HG02870 (cell line): ENCODE measurements around the gene ATG101.
"Not testable (repeated sequence)": the region's sequence is repeated elsewhere in the genome, so short reads cannot be mapped to it uniquely, and the experiment has no call there.

ENCODE experiments used
- ATAC-seq: cut with Tn5 transposase; IDR thresholded peaks from one replicate; pipeline ENCODE4 v1.9.1; 2021; ENCODE audit warnings: mild to moderate bottlenecking, moderate library complexity; ENCODE audit not compliant: unreplicated experiment

The ATG101 gene

DNA sequence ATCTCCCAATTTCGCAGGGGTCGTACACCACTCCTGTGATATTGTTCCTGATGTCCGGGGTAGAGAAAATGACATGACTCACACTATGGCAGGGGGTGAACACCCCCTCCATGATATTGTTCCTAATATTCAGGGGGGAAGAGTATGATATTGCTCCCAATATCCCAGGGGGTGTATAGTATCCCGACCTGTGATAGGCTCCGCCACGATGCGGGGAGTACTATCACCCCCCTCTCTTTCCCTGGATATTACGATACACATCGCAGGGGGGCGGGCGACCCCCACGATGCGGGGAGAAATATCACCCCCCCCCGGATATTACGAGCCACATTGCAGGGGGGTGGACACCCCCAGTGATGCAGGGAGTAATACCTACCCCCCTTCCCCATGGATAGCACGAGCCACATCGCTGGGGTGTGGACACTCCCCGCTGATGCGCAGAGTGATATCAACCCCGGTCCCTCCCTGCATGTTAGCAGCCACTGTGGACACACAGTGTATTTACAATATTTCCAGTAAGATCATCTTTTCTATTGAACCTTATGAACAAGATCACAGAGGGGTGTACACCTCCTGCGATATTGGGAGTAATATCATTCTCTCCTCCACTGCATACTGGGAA is 27.4 kb downstream of the ATG101 start:
- ATAC-seq: no peak

DNA sequence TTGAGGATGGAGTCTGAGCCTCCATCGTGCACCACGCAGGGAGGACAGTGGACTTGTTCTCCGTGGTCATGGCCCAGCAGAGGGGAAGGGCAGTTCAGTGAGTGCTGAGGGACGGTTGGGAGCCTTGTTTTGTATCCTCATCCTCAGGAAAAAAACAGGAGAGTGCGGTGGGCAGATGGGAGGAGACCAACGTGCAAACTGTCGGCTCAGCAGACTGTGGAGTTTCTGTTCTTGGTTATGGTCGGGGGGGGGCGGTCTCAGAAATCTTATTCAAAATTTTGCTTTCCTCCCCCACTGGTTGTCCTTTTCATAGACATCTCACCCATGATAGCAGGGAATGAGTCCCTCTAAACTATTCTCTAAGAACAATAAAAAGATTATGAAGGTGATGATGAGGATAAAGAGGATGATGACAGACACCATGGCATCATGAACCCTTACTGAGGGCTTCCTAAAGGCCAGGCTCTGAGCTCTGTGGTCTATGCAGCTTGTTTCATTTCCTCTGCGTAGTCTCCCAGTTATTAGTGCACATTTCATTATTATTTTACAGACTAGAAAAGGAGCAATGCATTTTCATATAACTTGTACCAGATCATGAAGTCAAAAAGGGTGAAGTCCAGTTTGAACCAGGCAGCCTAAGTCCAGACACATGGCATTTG is 34.8 kb downstream of the ATG101 start:
- ATAC-seq: not testable (repeated sequence)

DNA sequence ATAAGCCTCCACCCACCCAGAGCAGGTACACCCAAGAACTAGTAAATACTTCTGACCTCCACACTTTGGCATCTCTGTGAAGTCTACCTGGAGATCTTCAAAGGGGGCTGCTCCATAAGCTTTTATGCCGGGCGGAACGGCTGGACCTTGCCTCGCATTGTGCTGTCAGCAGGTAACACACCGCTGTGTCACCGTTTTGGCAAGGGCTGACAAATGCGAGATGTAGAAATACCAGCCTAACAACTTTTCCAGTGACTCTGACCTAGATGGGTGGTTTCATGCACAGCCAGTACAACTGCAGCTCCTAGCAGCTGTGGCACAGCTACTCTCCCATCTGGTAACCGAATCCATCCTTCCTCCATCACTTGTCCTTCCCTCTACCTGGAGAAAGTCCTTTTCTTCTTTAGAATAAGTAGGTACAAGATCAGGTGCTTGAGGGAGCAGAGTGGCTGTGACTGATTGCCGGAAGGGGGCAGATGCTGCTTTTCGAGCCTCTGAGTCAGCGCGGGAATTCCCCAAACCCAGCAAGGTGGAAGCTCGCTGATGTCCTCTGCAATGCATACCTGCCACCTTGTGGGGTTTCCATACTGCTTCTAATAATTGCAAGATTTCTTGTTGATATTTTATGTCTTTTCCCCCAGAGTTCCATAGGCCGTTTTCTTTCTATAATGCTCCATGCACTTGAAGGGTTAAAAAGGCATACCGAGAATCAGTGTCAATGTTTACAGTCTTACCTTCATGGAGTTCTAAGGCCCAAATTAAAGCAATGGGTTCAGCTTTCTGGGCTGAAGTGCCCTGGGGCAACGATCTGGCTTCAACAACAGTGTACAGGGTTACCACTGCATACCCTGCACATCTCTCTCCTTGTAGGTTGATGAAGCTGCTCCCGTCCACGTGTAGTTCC is 46.7 kb downstream of the ATG101 start:
- not testable (repeated sequence) for ATAC-seq

DNA sequence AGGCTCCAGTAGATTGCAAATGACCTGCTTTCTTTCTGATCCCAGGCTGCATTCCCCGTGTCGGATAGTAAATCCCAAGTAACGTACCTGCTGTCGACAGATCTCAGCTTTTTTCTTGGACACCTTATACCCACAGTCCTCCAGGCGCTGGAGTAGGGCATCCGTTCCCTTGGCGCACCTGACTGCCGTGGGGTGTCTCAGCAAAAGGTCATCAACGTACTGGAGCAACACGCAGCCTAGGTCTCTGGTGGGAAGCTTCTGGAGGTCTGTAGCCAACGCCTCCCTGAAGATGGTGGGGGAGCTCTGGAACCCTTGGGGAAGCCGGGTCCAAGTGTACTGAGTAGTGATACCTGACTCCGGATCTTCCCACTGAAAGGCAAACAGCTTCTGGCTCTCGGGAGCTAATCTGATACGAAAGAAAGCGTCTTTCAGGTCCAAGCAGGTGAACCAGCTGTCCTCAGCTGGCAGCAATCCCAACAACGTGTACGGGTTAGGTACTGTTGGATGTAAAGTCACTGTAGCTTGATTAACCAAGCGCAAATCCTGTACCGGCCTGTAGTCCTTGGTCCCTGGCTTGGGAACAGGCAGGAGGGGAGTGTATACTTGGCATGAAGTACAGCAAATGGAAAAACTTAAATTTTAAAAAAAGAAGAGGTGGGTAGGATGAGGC is 48.2 kb downstream of the ATG101 start:
- ATAC-seq: peak; percentile 10

DNA sequence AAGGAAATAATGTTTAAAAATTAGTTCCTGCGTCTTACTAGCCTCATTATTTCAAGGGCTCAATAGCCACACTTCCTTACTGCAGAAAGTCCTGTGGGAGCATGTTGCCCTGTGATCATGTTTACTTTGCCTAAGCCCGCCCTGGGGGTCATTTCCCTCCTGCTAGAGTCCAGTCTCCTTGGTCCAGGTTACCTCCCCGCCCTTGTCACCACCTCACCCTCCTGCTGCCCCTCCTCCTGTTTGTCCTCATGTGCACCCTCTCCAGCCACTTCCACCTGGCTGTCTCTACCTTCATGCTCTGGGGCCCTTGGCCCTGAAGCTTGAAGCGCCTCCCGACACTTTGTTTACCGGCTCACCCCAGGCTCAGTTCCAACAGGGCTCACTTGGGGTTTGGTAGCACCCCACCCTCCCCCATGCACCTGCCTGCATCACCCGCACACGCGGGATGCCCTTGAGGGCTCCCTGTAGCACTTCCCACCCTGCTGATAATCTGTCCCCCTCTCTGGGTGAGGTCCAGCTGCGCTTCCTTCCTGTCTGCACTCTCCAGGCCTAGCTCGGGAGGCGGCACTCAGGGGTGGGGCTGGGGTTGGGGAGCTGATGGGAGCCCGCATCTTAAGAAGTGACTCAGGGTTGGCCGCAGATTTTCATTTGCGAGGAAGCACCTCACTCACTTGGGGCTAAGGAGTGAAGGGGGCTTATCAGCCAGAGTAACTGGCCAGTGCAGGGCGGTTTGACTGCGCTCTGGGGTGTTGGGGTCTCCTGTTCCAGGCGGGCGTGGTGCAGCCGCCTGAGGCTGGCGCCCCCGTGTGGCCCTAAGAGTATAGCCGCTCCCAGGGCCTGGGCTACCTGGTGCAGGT is 49.8 kb downstream of the ATG101 start:
- ATAC-seq: no peak

DNA sequence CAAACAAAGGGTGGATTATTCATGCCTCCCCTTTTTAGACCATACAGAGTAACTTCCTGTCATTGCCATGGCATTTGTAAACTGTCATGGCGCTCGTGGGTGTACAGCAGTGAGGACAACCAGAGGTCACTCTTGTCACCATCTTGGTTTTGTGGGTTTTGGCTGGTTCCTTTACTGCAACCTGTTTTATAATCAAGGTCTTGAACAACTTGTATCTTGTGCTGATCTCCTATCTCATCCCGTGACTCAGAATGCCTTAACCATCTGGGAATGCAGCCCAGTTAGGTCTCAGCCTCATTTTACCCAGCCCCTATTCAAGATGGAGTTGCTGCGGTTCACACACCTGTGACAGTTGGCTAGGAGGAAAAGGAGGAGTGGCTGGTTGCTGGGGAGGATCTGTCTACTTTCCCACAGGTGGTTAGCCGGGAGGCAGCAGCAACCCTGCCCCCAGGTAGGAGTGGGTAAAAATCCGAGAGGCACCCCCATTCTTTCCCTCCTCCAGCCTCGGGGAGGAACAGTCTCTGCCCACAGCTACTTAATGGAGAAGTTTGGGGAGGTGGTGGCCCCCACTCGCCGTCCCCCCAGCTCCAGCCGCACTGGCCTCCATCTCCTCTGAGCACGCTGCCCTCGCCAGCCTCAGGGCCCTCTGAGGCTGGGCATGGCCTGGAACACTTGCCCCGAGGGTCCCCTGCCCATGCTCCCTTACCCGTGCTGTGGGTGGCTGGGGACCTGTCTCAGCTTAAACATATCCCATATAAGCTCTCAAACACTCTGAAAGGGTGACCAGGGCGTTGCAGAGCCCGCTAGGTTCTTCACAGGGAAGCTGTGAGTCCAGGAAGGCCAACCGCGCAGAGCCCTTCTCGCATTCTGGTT is 51.4 kb downstream of the ATG101 start:
- no peak for ATAC-seq

DNA sequence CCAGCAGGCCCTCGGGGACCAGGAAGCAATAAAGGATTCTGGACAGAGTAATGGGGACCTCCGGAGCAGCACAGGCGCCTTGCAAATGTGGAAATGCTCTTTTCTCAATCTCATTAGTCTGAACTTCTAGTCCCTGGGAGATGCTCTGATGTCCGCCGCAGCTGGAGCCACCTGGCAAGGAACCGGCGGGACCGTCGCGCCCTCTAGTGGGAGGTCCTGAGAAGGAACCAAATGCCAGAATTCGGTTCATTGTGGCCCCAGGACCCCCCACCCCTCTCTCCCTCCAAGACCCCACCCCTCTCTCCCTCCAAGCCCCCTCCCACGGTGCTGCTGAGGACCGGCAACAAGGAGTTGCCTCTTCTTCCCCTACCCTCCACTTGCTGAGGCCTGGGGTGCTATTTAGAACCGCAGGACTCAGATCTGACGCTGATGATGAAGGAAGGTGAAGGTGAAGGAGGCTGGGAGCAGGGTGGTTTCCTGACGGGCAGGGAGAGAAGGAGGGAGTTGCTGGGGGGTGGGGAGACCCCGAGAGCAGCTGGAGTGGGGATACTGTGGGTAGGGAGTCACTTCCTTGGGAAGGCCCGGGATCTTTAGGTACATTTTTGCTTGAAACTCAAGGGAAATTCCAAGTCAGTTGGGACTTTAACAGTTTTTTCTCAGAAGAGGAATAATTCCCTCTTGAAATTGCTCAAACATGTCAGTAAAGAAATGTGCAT is 52.2 kb downstream of the ATG101 start:
- no peak for ATAC-seq

DNA sequence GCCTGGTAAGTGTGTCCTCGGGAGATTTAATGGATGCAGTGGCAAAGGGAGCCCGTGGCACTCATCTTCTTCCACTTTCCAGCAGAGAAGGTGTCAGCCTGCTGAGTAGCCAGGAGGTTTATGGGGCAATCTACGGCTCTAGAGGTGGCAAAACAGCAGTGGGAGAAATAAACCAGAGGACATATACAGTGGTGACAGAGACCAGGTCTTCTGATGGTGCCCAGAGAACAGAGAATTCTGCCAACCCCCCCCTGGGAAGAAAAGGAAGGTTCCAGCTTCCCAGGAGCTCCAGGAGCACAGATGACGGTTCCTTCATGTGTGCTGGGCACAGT is 52.7 kb downstream of the ATG101 start:
- no peak for ATAC-seq

DNA sequence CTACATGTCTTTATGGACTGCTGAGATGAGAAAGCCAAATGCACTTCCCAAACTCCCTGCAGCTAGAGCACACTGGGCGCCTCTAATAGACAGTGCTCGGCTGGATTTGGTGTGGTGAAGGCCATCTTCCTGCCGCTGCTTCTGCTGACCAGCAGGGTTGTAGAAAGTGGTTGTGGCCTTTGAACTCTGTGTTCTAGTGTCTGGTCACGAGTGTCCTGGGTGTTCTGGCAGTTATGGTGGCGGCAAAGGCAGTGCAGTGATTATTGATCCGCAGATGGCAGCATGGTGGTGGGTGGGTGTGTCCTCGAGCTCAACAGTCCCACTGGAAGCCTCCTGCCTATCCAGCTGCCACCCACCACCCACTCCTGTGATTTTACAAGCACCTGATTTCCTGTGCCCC is 53.1 kb downstream of the ATG101 start:
- no peak for ATAC-seq

DNA sequence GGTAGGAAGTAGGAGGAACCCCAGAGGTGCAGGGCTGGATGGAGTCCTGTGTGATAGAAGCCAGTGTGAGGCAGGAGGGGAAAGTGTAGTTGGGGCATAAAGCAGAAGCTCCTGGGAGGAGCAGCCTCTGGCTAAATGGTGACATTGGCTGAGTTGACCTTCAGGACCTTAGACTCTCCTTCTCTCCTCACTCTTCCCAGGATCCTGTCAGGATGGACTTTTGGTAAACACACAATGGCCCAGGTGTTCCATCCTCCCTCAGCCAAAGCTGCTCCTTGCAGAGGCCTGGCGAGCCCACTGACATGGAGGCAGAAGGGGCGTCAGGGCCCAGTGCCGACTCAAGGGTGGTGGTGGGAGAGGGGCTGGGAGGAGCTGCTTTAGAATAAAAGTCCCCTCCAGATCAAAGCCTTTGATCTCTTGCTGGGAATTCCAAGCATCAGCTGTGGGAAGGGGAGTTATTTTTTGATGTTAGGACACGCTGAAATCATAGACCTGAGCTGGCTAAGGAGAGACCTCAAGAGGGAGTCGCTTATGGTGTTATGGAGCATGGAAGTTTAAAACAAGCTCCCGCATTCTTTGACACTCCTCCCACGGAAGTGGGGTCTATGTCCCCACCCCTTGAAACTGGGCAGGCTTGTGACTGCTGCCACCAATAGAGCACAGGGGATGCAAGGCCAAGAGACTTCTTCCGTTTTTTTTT is 53.9 kb downstream of the ATG101 start:
- ATAC-seq: no peak

DNA sequence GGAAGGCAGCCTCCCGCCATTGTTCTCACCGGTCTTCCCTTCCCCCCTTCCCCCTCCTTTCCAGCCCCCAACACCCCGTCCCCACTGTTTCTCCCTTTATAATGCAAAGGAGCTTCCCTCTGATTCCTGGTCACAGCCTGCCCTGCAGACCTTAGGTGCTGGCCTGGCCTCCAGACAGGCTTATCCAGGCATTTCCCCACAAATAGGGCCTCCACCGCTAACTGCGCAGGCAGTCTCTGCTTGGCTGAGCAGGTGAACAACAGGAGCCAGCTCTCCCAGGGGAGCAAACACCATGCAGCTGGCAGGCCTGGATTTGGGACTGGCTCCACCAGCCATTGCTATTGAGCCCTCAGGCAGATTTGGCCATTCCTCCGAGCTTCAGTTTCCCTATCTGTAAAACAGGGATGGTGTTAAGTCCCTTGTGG is 55.7 kb downstream of the ATG101 start:
- no peak for ATAC-seq

DNA sequence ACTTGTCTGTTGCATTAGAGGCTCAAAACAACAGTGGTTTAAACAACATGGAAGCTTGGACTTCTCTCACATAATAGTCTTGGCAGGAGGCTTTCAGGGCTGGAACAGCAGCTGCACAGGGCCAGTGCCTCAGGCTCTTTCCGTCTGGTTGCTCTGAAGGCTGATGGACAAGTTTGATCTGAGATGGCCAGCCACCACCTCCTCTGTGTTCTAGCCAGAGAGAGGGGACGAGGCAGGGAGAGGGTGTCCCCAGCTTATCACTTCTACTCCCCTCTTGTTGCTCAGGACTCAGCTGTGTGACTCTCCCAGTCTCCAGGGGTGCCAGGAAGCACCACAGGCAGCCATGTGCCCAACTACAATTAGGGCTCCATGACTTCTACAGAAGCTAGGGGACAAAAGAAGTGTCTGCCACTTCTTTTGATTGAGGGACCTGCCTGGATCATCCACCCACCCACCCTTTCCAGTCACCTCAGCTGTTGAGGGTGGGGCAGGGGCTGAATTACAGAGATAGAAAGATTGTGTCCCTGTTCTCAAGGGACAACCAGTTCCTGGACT is 56.3 kb downstream of the ATG101 start:
- ATAC-seq: no peak
